GM12801 (cell line): Measurements from ENCODE around the gene NAP1L4.

Experiments
- TF ChIP-seq, protein P1 (sequence below): IDR thresholded peaks from one replicate; pipeline ENCODE4 v1.5.1; 2011; ENCODE audit warnings: control low read depth; ENCODE audit not compliant: insufficient read length; ENCODE audit errors: extremely low read depth

The NAP1L4 gene

DNA sequence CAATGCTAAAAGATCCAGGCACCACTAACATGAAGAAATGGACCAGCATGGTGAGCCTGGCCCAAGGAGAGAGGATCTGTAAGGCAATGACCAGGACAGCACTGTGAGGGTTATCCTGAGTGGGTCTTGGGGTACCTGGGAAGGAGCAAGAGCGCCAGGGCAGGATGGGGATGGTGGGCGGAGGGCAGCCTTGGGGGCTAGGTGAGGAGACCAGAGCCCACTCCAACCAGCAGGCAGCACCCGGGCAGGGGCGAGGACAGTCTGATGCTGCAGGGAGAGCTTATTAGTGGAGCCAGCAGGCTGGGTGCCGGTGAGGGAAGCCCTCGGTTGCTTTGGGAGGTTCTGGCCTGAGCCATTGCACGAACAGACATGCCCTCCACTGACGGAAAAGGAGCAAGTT is 10.7 kb upstream of the NAP1L4 start:
- TF ChIP-seq, protein P1, sequence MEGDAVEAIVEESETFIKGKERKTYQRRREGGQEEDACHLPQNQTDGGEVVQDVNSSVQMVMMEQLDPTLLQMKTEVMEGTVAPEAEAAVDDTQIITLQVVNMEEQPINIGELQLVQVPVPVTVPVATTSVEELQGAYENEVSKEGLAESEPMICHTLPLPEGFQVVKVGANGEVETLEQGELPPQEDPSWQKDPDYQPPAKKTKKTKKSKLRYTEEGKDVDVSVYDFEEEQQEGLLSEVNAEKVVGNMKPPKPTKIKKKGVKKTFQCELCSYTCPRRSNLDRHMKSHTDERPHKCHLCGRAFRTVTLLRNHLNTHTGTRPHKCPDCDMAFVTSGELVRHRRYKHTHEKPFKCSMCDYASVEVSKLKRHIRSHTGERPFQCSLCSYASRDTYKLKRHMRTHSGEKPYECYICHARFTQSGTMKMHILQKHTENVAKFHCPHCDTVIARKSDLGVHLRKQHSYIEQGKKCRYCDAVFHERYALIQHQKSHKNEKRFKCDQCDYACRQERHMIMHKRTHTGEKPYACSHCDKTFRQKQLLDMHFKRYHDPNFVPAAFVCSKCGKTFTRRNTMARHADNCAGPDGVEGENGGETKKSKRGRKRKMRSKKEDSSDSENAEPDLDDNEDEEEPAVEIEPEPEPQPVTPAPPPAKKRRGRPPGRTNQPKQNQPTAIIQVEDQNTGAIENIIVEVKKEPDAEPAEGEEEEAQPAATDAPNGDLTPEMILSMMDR = no peak

DNA sequence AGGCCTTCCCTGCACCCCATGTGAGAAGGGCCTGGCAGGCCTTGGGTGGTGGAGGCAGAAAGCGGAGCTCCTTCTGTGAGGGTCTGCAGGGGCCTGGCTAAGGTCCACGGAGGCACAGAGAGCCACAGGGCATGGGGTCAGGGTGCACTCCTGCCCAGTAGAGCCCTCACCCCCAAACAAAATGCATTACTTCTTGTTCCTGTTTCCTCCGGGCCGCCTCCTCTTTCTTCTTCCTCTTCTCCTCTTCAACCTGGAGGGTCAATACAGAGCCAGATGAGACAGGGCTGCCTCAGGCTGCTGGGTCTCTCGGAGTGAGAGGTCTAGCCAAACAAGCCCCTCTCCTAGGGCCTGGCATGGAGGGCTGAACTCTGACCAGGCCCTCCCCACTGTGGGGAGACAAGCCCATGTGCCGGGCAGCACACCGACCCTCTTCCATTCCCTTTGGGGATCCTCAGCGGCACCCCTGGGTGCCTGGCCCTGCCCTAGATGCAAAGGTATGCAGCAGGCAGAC is 10.3 kb upstream of the NAP1L4 start:
- TF ChIP-seq, protein P1 = no peak

DNA sequence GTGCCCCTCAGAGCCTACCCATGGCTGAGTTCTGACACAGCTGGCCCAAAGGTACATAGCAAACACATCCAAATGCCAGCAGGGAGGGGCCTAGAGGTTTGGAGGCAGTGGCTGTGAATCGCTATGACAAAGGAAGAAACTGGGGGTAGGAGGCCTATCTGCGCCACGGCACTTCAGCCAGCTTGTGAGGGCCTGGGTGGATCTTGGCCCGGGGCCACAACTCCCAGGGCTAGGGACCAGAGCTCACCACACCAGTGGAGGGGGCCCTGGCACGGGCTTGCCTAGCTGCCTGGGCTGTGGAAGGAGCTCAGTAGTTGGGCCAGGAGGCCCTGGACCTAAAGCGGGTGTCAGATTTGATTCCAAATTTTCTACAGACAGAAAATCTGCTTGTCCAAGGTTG is 9.4 kb upstream of the NAP1L4 start:
- TF ChIP-seq, protein P1 = no peak

DNA sequence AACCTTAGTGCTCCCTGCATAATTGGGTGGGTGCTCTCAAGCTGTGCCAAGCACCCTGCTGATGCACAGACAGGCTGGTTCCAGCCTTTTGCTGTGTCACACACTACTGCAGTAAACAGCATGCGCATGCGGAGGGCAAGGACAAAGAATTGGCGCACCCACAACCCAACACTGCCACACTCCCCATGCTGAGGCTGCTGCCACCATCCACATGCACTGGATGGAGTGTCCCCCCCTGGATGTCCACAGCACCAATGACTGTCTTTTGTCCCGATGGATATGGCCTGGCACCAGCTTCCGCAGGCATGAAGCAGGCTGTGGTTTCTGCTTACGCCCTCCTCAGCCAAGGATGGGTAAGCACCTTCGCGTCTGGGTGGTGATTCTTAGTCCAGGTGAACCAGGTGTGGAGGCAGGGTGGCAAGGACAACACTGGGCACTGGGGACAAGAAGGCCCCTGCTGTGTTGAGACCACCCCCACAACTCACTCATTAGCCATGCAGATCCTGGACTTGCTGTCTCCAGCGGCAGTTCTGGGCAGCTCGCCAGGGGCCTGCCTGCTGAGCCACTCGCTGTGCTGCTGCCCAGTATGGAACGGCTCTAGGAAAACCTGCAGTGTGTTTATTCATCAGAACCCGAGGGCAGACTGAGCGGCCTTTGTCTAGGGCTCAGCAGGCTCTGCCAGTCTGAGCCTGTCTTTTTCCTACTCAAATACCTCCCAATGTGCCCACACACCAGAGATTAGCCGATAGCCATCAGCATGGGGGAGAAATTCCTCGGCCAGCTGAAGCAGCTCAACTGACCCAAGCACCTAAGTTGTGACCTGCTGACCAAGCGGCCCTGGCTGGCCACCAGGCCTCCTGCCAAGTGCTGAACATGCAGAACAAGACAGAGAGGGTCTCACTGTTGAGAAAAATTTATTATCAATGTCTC is 8.2 kb upstream of the NAP1L4 start:
- TF ChIP-seq, protein P1 = no peak

DNA sequence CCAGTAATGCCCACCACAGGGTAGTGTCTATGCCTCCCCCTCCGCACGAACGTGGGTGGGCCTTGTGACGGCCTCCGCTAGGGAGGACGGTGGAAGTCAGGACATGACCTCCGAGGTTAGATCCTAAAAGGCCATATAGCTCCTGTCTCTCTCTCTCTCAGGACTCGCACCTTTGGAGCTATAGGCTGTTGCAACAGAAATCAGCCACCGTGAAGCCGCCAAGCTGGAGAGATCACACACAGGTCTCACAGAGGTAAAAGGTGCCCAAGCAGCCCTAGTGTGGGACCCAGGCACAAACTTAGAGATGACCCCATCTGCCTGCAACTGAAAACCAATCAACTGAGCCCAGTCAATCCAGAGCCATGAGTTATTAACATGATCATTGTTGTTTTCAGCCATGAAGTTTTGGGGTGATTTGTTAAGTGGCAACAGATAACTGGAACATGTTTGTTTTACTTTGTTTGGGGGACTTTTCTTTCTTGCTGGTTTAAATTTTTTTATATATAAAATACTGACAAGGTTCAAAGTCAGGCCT is 7.4 kb upstream of the NAP1L4 start:
- TF ChIP-seq, protein P1 = no peak

DNA sequence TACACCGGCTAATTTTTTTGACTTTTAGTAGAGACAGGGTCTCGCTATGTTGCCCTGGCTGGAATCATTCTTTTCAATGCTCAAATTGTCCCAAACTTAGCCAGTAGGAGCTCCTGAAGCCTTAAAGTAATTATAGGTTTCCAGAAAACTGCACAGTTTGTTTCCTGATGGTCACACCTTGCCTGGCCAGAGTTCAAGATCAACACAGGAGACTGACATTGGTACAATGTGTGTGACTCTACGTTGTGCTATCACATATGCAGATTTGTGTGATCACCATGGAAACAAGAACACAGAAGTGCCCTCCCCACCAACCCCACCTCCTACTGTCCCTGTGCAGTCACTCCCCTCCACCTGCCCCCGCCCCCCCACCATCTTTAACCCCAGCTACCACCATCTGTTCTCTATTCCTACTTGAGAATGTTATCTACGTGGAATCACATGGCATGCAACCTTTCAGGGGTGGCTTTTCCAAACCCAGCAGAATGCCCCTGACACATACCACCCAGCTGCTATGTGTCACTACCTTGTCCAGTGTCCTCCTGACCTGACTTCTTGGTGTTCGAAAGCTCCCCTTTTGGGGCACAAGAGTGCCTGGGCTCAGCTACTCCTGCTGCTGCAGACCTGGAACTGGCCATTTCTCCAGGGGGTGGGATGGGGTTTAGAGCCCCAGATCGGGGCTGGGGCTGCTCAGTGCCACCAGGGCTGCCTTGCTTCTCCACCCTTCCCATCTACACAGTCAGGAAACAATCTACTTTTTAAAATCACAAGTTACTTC is 6.1 kb upstream of the NAP1L4 start:
- TF ChIP-seq, protein P1 = no peak

DNA sequence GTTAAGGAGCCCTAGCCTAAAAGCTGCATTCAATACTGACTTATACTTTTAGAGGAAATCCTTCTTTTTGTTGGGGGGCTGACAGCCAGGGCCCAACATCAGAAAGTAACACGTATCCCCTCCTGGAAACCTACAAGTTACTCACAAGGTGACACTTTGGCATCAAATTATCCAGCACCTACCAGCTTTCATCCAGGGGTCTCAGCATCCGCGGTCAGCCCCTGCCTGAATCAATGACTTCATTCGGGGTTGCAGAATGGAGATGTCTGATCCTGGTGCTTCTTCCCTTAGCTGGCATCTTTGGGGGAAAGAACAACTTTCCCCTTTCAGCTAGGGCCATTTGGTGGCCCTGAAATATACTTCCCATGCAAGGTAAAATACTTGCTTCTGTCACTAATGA is 5.3 kb upstream of the NAP1L4 start:
- TF ChIP-seq, protein P1 = no peak
